ENCODE results near the gene KCNT1.

KCNT1 gene

GRCh38 chr9:135662758-135663450 is 39.1 kb upstream of the KCNT1 start, which contains the start of gene LCN9:
Gene LCN9 (plus strand): TSS chr9:135663309. CDS start chr9:135663322, 13 bp downstream.
- no peak within 1 kb of the TSS for H3K4me3 ChIP-seq (ENCODE audit: low read depth, low read length)
- DNase-seq (ENCODE audit: low read depth) = no peak
- no peak for TF ChIP-seq CTCF (IDR thresholded peaks at IDR 0.05; ENCODE audit: control insufficient read depth, extremely low read depth, insufficient read depth)

GRCh38 chr9:135663451-135663770 is 38.6 kb upstream of the KCNT1 start:
- no peak for TF ChIP-seq CTCF (IDR thresholded peaks at IDR 0.05; ENCODE audit: control insufficient read depth, extremely low read depth, insufficient read depth)

GRCh38 chr9:135663857-135664256 is 38.1 kb upstream of the KCNT1 start:
- no peak for DNase-seq (ENCODE audit: low read depth)
- no peak for TF ChIP-seq CTCF (IDR thresholded peaks at IDR 0.05; ENCODE audit: control insufficient read depth, extremely low read depth, insufficient read depth)
- no peak overlapping the region for H3K4me3 ChIP-seq (ENCODE audit: low read depth, low read length)

More at GRCh38 chr9:135663451-135663770, 38.6 kb upstream of the KCNT1 start:
- H3K4me3 ChIP-seq (ENCODE audit: low read depth, low read length) = no peak overlapping the region
- DNase-seq (ENCODE audit: low read depth) = no peak

GRCh38 chr9:135664266-135664665 is 37.7 kb upstream of the KCNT1 start:
- TF ChIP-seq CTCF (IDR thresholded peaks at IDR 0.05; ENCODE audit: control insufficient read depth, extremely low read depth, insufficient read depth) = no peak
- H3K4me3 ChIP-seq (ENCODE audit: low read depth, low read length) = no peak overlapping the region
- no peak for DNase-seq (ENCODE audit: low read depth)

GRCh38 chr9:135664801-135665794 is 36.9 kb upstream of the KCNT1 start:
- no peak overlapping the region for H3K4me3 ChIP-seq (ENCODE audit: low read depth, low read length)
- no peak for TF ChIP-seq CTCF (IDR thresholded peaks at IDR 0.05; ENCODE audit: control insufficient read depth, extremely low read depth, insufficient read depth)
- DNase-seq (ENCODE audit: low read depth) = no peak

- no peak overlapping the region for H3K4me3 ChIP-seq (ENCODE audit: low read depth, low read length)
- no peak for DNase-seq (ENCODE audit: low read depth)
- TF ChIP-seq CTCF (IDR thresholded peaks at IDR 0.05; ENCODE audit: control insufficient read depth, extremely low read depth, insufficient read depth) = no peak
Observed at GRCh38 chr9:135665795-135666189, 36.2 kb upstream of the KCNT1 start.

All from LNCaP clone FGC (cell line).